NCI-H510A (cell line): ENCODE measurements around the gene CEMIP2.

Experiments used
- DNase-seq: peaks from one replicate; lab custom pipeline; 2025; lab: John Stamatoyannopoulos, UW

The CEMIP2 gene

GRCh38 chr9:71647094-71647591 lies 121.2 kb downstream of the CEMIP2 start:
- DNase-seq: no peak

DNA sequence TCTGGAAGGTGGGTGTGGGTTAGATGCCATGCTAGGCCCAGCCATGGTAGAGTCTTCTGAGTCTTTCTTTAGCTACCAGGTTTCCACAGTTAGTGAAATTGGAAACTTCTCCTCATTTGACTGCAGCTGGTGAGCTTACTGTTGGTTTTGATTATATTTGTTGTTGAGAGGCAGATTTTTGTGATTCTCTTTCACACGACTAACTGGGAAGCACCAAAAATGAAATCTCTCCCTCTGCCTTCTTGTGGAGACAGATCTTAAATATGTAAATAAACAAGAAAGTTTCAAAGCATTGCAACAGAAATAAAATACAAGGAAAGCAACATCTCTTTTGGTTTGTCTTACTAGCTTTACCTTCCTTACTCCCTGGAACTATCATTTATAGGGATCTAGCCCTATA lies 122.2 kb downstream of the CEMIP2 start:
- no peak for DNase-seq

- DNase-seq: no peak
Observed at GRCh38 chr9:71644819-71645362, 123.4 kb downstream of the CEMIP2 start.

DNA sequence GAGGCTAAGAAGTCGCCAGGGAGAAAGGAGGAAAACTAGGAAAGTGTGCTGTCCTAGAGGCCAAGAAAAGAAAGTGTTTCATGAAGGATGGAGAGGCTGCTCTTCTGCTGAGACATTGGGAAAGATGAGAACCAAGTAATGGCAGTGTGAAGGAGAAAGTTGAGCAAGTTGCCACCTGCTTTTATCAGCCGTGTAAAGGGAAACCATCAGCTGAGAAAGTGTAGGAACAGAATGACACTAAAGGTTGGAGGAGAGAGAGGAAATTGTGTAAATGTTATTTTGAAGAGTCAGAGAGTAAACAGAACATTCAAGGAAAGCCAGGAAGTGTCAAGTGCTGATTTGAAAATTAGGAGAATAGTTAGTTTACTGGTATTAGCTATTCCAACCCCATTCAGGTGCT lies 125.0 kb downstream of the CEMIP2 start:
- DNase-seq: no peak

DNA sequence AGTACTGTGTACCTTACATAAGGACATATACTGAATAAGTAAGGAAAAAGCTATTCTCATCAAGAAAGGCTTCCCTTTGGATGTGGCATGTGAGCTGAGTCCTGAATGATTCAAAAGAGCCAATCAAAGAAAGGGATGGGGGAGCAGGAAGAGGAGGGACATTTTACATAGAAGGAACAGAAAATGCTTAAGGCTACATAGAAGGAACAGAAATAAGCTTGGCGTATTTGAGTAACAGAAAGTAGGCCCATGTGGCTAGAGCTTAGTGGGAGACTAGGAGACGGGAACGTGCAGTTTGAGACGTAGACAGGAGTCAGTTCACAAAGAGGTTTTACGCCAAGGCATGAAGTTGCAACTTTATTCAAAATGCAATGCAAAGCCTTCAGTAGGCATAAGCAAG lies 126.3 kb downstream of the CEMIP2 start:
- no peak for DNase-seq

DNA sequence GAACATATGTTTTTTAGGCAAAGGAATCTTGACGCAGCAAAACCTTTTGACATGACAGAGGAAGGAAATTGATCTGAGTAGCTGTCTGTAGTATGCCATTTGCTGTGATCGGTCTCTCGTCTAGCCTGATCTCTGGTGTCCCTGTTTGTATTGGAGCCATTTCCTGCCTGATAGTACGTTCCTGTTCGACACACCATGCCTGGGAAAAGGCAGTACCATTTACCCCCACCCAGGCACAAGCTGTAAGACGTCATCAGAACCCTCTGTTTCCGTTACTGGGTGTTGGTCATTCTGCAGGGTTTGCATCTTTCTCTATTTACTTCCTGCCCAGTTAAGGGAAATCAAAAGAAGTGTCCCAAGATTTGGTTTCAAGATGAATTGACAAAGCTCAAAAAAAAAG lies 129.7 kb downstream of the CEMIP2 start:
- DNase-seq: no peak

DNA sequence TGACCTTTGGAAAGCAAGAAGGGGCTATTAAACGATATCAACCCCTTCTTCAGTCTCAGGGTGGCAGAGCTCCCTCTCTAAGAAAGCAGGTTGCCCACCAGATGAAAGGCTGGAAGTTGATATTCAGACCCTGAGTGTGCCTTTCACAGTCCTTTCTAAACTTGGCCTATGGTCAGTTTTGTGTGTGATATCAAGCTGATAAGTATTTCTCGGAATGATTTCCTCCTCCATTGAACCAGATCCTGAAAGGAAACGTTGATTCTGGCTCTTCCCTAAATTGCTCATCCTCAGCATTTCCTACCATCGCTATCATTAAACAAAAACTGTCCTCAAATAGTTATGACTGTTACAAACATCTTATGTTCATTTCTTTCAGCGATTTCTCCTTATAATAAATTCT lies 130.4 kb downstream of the CEMIP2 start:
- DNase-seq: no peak

DNA sequence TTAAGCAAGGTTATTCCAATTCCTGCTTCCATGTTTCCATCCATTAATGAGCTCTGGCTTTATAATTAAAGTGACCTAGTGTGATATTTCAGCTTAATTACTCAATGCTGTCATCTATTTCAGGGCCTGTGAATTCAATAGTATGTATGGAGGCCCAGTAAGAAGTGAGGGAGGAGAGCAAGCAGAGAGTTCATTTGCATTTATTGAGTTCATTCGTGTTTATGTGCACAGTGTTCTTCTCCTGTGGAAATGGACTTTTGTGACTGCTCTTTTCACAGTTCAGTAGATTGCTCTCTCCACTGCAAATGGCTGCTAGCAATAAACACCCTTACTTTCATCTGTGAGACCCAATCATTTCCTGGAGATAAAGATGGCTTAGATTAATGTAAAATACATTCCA lies 130.9 kb downstream of the CEMIP2 start:
- no peak for DNase-seq

- DNase-seq: no peak
Observed at GRCh38 chr9:71636143-71636839, 132.0 kb downstream of the CEMIP2 start.

GRCh38 chr9:71634752-71635151 lies 133.6 kb downstream of the CEMIP2 start:
- no peak for DNase-seq
